Kasumi-1 (cell line): ENCODE results near the gene RNF151.

Experiments
- DNase-seq, 2 experiments: peaks; one replicate each; lab custom pipeline; 2025; lab: John Stamatoyannopoulos, UW

Gene RNF151

DNA sequence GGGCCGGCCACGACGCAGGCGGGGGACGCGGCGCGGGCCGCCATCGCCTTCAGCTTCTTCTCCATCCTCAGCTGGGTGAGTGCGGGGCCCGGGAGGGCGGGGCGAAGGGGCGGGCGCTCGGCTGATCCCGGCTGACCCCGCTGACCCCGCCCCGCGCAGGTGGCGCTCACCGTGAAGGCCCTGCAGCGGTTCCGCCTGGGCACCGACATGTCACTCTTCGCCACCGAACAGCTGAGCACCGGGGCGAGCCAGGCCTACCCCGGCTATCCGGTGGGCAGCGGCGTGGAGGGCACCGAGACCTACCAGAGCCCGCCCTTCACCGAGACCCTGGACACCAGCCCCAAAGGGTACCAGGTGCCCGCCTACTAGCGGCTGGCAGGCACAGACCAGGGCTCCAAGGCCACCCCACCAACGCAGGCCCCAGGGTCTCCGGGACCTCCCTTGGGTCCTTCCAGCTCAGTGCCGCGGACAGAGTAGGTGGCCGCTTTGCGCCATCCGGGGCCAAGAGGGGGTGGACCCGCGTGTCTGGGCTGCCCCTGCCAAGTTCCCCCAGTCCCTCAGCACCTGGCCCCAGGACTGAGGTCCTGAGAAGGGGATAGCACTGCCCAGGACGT is 26.2 kb downstream of the RNF151 start:
- no peak for DNase-seq

DNA sequence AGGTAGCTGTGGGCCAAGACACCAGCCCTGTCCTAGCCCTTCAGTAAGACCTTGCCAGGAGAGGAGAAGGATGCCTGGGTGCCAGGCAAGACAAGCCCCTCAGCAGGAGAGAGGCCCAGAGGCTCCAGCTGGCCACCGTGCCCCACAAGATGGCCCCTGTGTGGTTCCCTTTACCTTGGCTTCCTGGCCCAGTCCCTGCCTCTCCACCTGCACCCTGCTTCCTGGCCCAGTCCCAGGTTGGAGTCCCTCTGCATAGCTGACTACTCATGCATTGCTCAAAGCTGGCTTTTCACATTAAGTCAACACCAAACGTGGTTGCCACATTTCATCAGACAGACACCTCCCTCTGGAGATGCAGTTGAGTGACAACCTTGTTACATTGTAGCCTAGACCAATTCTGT is 27.1 kb downstream of the RNF151 start:
- no peak for DNase-seq

DNA sequence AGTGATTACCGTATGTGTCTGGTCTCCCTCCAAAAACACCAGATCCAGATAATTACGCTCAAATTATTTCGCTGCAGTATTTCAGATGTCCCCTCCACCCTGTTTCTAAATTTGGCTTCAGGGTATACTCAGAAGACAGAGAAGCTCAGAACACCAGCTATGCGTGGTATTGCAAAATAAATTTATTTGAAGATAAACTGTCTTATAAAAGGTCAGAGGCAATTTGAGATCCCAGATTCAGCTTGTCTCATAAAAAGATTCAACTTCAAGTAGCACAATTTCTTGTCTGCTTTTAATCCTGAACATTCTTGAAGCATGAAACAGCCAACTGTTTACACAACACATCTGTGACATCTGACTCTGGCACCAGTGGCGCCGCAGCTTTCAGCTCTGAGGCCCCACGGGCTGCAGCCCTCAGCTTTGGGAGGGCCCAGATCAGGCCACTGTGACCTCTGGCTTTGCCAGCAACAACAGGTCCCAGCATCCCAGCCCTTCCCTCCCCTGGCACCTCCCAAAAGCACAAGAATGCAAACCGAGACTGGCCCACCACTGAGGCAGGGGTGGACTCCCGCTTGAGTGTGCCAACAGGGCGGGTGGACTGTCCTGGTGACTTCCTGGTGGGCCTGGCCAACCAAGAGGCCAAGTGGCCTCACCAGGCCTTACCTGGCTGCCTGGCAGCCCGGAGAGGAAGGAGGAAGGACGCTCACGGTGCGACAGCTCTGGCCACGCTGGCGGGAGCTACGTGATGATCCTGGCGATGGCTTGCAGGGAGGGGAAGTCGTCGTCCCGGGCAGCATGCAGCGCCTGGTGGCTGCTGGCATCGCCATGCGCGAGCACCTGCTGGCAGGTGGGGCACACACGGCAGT is 31.1 kb downstream of the RNF151 start:
- no peak for DNase-seq

DNA sequence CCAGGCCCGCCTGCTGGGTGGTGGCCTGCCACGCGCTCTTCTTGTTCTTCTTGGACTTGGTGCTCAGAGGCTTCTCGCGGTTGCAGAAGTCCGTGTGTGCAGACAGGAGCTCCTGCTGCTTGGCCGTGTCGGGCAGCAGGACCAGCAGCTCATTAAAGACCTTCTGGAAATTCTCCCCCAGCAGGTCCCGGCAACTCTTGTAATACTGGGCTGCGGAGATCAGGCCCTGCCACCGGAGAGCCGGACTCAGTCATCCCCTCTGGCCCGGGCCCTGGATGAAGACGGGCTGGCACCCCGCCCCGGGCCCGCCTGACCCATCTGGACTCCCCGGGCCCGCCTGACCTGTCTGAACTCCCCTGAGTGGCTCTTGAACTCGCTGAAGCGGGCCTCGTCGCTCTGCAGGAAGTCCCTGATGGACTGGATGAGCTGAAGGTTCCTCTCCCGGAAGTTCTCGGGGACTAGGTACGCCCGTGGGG is 31.7 kb downstream of the RNF151 start:
- no peak for DNase-seq

DNA sequence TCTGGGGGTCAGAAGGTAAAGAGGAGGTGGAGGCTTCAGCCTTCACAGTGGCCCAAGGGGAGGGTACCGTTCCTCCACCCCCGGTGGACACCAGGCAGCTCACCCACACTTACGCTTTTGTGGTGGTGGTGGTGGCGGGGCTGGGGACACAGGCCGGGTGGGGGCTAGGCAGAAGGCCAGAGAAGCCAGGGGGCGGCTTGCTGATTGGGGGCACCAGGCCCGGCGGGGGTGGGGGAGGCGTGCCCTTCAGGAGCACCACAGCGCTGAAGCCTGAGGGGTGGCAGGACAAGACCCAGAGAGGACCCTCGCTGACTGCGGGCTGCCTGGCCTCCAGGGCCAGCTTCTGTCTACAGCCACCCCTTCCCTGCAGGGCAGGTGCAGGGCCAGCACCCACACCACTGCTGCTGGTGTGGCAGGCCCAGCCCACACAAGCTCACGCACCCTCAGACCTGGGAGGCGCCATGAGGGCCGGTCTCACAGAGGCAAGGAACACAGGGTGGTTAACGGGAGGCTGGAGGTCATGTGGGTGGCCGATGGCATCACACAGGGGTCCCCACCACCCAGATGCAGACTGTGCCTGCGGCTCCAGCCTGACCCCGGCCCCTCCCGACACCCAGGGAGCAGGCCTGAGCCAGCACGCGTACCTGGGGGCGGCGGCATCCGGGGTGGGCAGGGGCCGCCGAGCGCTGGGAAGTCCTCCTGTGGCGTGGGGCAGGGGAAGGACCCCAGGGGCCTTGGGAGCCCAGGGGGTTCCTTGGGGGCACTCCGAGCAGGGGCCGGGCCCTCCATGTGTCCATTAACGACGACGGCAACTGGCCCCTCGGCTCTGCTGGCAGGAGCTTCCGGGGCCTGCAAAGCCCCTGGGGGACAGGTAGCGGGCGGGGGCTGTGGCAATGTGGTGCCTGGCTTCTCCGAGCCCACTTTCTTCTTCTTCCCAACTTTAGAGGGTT is 32.5 kb downstream of the RNF151 start:
- no peak for DNase-seq

DNA sequence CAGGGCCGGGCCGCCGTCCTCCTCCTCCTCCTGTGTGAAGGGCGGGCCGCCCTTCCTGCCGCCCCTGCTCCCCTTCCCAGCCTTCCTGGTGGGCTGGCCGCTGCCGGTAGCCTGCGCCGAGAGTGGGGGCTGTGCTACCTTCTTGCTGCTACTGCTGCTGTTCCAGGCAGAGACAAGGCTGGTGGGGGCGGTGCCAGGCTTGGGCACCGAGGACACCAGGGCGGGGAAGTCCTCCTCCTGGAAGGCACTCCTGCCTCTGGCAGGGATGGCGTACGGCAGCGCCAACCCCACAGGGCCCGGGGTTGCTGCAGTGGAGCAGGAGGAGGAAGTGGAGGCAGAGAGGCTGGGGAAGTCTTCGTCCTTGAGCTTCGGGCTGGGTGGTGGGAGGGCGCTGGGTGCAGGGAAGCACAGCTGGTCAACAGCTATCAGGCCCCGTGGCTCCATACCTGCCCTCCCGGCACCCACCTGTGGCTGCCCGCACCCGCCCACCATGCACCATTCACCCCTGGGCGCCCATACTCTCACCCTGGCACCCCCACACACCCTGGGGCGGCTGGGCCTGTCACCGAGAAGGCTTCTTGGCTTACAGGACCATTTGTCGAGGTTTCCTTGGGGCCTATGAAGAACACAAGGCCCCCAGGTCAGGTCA is 33.3 kb downstream of the RNF151 start:
- DNase-seq: no peak

DNA sequence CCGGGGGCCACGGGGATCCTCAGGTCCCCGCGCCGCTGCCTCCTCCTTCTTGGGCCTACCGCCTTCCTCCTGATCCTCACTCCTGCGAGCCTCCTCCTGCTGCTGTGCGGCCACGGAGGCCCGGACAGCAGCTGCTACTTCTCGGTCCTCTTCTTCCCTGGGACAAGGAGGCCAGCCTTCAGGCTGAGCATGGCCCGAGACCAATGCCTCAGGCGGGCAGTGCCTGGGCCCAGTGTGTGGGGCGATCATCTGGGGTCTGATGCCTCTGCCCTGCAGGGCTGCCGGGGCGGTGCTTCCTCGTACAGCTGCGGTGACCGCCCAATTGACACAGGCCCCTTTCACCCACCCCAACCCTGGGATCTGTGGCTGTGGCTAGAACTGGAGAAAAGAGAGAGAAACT is 34.4 kb downstream of the RNF151 start:
- DNase-seq: no peak

DNA sequence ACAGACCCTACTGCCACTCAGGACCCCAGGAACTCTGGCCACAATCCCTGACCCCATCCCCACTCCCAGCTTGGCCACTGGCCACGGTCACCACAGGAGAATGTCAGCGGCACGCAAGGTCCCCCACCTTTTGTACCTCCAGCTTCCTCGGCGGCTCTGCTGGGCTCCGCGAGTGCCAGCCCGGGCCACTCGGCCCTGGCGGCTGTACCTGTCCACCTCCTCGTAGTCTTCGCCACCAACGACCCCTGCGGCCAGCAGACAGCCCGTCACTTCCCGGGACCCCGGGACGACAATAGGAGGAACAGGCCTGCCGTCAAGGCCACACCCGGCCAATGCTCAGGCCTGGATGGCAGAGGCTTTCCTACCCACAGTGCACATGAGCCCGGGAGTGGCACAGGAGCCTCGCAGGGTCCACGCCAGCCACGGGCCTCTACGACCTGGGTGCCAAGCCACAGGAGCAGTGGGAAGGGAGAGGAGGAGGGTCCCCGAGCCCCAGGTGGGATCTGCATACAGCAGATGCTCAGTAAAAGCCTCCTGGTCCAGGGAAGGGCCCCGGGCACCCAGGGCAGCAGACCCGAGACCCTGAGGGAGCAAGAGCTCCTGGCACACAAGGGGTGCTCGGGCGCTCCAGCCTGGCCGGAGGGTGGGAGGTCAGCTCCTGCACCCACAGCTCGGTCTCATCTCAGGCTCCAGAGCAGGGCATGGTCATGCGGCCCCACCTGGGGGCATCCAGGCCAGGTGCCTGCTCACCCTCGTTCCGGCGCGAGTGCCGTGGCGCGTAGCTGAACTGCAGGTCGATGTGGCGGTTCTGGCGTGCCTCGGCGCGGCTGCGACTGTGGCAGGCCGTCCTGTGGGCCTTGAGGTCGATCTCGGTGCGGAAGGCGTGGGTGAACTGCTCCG is 35.0 kb downstream of the RNF151 start:
- DNase-seq: no peak

DNA sequence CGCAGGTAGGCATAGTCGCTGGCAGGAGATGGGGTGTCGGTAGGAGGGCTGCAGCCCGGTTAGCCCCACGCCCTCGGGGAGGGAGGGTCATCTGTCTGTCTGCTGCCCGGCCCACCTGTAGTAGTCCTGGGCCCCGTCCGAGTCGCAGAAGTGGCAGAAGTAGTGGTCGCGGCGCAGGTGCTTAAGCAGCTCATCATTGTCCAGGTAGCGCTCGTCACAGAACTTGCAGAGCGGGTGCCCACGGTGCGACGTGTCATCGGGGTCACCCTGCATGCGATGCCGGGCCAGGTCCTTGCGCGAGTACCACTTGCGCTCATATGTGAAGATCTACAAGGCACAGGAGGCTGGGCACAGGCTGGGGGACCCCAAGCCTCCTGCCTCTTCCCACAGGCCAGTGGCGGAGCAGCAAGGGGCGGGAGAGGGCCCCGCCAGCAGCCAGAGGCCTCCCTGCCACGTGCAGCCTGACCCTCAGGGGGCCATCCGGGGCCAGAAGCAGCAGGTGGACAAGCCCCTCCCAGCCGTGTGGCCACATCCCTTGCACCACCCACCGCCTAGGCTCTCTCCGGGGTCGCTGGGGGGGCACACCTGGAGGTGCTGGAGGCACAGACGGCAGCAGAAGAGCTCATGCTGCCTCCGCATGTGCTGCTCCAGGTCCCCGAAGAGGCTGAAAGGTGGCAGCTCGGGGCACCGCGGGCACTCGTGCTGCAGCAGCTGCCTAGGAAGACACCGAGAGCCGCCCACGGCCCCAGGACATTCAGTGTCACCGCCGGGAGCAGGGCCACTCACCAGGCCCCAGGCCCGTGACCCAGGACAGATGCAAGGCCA is 36.0 kb downstream of the RNF151 start:
- DNase-seq: no peak

DNA sequence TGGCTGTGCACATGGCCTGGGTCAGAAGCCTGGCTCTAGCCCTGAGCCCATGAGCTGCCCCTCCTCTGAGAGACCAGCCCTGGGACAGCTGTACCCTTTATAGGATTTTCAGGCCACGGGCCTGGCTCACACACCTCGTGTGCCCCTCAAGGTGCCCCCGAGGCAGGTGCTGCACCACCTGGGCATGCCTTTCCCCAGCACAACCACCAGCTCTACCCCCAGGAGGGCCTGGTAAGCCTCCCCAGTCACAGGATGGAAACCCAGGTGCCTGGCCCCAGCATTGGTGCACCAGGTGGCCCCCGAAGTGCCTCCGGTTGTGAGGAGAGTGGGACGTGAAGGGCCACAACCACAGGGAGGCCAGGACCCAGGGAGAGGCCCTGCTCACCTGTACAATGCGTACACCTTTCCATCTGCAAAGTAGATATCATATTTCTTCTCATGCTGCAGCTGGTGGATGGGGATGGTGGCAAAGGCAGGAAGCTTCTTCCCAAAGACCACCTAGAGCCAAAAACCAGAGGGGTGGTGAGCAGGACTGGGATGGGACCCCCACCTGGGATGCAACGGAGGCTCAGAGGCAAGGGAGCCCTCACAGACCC is 36.7 kb downstream of the RNF151 start:
- DNase-seq: no peak

DNA sequence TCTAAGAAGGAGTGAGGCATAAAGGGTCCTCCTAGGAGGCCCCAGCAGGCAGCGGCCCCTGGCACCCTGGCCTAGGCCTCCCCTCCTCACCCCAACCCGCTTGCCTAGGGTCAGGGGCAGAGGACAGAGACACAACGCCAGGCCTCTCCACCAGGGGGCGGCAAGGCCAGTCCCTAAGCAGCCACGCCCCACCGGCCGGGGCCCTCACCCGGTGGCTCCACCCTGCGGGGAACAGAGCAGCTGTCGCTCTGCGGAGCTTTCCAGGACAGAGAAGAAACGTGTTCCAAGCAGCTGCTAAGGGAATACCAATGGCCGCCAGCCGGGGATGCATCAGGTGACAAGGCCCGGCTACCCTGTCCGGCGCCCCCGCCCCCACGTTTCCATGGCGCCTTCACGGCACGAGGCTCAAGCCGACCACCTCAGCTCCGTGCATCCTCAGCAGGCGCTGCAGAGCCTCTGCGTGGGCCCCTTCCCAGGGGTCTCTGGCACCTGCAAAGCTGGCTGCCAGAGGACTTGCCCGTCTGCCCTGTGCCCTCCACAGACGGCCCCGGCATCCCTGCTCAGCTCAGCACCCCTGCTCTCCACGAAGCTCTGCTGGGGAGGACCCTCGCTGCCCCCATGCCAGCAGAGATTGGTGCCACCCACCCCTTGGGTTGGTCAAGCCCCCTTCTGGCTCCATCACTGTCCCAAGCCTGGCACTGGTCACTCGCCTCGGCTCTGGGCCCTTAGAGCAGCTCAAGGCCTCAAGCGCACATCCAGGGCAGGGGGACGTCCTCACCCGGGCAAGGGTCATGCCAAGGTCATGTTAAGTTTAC is 37.4 kb downstream of the RNF151 start:
- peak; percentile 59 to 60 for DNase-seq

DNA sequence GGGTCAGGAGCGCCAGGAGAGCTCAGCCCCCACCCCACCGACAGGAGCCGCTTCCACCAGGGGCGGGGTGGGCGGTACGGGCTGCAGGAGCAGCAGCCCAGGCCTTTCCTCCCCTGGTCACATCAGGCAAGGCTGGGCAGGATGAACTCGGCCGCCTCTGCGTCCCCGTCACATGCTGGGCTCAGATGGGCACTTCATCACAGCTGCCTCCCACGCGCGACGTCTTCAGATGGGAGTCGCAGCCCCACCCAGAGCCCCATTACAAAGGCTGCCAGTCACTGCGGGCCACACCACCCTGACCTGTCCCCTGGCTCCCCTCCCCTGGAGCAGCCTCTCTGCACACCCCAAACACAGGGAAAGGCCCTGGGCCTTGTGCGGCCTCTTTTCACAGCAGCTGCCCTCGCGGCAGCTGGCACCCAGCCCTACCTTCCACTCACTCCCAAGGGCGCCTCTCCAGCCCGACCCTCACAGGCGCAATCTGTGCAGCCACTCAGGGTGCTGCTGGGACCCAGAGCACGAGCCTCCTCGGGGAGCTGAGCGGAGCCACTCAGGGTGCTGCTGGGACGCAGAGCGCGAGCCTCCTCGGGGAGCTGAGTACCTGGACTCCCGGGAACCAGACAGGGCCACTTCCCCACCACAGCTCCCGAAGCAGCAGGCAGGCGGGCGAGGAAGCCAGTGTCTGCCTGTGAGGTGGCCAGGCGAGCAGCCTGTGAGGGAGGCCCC is 38.3 kb downstream of the RNF151 start:
- DNase-seq: no peak

DNA sequence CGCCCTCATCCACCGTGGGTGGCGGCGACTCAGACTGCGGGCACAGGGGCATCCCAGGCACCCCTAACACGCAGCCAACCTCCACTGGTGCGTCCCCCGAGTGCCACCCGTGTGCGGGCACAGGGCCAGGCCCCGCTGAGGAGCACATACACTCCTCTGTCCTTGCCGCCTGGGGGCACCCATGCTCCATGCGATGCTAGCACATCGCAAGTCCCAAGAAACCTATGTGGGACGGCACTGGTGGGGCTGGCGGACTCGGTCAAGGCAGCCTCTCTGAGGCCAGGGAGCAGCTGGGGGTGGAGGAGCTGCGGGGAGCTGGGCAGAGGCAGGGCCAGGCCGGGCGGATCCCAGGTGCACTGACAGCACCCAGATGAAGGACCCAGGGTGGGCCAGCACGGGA is 39.0 kb downstream of the RNF151 start:
- DNase-seq: no peak

DNA sequence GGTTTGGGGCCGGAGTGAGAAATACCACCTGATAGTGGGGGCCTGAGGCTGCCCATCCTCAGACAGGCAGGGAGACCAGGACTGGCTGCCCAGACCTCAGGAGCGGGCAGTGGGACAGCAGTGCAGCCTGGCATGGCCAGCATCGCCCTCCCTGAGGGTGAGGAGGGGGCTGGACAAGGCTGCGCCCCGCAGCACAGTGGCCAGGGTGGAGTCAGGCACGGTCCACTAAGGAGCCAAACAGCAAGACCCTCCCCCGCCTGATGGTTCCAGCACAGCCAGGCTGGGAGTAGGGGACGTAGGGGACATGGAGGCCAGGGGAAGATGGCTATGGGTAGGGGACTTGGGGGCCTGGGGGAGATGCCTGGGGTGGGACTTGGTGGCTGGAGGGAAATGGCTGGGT is 39.7 kb downstream of the RNF151 start:
- DNase-seq: no peak

DNA sequence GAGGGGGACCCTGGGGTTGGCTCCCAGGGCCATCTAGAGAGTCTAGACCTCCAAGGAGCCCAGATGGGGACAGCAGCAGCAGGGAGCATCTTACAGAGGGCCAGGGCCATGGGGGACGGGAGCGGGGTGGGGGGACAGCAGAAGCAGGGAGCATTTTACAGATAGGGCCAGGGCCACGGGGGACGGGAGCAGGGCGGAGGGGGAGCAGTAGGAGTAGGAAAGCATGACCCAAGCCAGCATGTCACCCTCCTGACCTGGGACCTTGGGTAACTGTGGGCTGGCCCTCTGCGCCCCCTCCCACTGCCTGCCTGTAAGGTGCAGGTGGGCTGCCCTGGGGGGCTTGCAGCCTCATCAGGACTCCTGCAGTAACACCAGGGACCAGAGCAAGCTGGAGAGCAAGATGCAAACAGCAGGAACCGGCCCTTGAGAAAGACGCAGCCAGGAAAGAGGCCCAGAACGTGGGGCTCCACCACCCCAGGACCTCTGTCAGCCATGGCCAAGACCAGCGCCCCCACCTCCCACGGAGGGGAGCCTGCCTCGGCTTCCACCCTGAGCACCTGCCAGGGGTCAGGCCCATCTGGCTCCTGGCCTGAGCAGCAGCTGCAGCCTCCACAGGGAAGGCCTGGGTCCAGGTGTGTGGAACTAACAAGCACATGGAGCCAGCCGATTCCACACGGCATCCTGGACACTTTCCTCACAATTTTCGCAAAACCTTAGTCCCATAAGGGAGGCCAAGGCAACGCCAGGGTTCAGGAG is 40.6 kb downstream of the RNF151 start:
- DNase-seq: no peak

DNA sequence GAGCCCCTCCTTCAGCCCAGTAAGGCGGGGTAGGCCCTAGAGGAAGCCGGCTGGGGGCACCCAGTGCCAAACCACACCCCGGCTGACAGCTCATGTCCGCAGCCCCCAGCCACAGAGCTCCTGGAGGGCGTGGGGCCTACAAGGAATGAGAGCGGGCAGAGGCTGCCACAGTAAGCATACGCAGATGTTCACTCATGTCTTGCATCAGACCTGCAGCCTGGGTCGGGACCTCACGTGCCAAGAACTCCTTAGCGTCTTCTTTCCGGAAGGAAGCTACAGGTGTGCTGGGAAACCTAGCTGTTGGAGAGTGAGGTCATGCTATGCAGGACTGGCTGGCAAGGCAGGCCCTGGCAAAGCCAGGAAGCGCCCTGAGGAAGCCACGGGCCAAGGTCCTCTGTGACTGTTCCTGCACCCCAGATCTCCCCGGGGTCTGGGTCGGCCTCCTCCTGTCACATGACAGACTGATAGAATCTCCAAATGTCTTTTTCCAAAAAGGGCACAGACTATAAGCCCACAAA is 41.4 kb downstream of the RNF151 start:
- DNase-seq: peak; percentile 24 to 38

DNA sequence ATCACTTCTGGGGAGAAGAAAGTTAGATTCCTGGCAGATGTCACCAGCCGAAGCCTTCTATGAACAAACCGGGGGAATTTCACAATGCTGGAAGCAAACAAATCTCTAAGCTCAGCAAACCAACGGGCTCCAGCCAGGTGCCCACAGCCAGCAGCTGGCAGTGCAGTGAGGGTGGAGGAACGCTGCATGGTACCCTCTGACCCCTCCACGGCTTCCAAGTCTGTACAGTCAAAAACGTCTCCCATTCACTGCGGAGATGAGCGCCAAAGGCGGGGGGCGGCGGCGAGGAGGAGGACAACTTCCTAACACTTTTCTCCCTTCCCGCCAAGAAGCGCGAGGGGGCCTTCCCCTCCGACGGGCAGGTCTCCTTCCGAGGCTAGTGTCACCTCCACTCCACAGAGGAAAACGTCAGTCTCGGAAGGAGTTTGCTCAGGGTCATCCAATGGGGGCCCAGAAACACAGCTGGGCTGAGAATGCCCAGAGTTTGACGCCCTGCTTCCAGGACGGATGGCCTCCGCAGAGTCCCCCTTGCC is 42.0 kb downstream of the RNF151 start:
- no peak for DNase-seq
